HUES6 (cell line): Measurements from ENCODE around the gene GAS2L3.
A peak's percentile ranks its signal among the peaks of the same experiment; 100 is the strongest.

Source experiments
- H3K27ac ChIP-seq: 2 replicates; pipeline ENCODE4 v1.7.0; 2013; ENCODE audit warnings: low read depth, mild to moderate bottlenecking, low read length, inconsistent platforms
- H3K27me3 ChIP-seq: 2 replicates; pipeline ENCODE4 v1.6.1; 2013; ENCODE audit warnings: low read length; ENCODE audit not compliant: control insufficient read depth, insufficient read depth
- H3K36me3 ChIP-seq: 2 replicates; pipeline ENCODE4 v1.6.1; 2013; ENCODE audit warnings: low read length; ENCODE audit not compliant: control insufficient read depth, insufficient read depth
- H3K4me1 ChIP-seq: 2 replicates; pipeline ENCODE4 v1.6.1; 2013; ENCODE audit warnings: low read length; ENCODE audit not compliant: control insufficient read depth, insufficient read depth
- H3K4me3 ChIP-seq: 2 replicates; pipeline ENCODE4 v1.5.1; 2013; ENCODE audit warnings: low read depth, low read length
- H3K9ac ChIP-seq: one replicate; pipeline ENCODE4 v1.6.1; 2013; ENCODE audit warnings: mild to moderate bottlenecking, low read length
- H3K9me3 ChIP-seq: 2 replicates; pipeline ENCODE4 v1.6.1; 2013; ENCODE audit warnings: low read depth, low read length; ENCODE audit not compliant: control insufficient read depth, insufficient read depth

Gene GAS2L3

DNA sequence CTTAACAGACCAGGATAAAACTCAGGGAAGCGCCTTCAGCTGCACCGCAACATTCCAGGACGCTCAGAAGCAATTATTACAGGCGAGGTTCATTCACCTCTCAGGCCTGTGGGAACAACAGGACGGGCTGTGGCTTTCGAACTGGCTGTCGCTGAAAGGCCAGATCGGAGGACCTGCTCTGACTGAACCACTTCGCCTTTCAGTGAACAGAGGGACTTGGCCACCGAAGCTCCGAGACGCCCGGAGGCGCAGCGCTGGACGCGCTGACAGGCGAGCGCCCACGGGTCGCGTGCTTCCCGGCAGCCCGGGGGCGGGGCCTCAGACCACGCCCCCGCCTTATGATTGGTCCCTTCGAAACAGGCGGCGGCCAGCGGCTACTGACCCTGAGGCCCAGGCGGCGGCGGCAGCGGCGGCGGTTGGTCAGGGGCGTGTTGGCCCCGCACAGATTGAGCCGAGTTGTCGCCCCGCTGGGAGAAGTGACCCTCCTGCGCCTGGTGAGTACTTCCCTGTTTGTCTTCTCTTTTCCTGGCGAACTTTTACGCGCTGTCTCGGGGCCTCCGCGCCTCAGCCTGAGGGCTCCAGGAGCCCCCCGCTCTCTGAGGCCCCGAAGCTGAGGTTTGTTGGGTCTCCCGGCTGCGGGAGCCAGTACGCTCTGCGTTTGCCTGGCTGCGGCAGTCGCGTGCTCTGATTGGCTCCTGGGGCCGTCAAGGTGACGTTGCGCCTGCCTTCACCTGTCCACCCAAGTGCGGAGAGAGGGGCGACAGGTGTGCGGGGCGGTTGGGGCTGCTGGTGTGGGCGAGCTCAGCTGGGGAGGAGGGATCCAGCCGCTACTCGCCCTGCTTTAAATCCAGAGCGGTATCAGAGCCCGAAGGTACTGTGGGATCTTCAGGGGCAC is at the start of gene GAS2L3:
TSS of gene GAS2L3 (plus strand) at position 393 of the 895 bp plus-strand sequence. CDS start 21,221 bp downstream, outside the sequence.
- Histone ChIP-seq H3K9ac (peak within 1 kb of the TSS; percentile 70), H3K27ac (no peak within 1 kb of the TSS; the same call in 1 of the 2 replicates), H3K4me1 (no peaks in the 10 kb centered on the region), H3K36me3 (no peaks in the 10 kb centered on the region), H3K27me3 (peaks cover 26% of the 10 kb centered on the region), H3K9me3 (no peaks in the 10 kb centered on the region), H3K4me3 (peak within 1 kb of the TSS; percentile 83)

GRCh38 chr12:100528034-100528433 is 45.5 kb upstream of the GAS2L3 start:
- peaks cover 7% of the 10 kb centered on the region; the same call in 1 of the 2 replicates for H3K4me1 ChIP-seq
- H3K27ac ChIP-seq, result no peak overlapping the region
- H3K4me3 ChIP-seq, result no peak overlapping the region
- H3K9ac ChIP-seq, result no peak overlapping the region
- no peaks in the 10 kb centered on the region for H3K27me3 ChIP-seq
- no peaks in the 10 kb centered on the region for H3K36me3 ChIP-seq
- H3K9me3 ChIP-seq, result no peaks in the 10 kb centered on the region

DNA sequence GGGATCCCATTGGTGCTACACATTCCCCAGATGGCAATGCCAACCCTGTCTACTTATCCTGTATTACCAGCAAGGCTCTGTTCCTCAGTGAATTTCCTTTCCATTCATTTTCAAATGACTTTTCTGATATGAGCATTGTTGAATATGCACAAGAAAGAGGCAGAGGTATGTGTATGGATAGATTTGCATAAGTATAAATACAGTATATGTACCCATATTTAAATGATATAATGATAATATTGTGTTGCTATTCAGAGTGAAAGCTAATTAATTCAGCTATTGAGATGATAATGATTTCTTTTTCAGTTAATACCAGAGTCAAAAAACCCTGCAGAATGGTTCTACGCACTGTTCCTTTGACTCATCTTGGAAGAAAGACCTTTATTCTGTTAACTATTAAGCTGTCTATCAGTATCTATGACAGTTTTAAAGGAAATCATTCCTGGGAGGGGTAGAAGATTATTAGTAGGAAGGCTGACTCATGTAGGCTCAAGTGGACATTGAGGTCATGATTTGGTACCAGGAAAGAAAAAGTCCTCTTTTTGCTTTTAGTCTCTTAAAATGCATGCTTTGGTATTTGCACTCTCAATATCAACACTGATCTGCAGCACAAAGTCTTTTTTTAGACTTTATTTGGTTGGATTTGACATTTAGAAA is 44.9 kb upstream of the GAS2L3 start:
- Histone ChIP-seq H3K9me3 (no peaks in the 10 kb centered on the region), H3K27ac (no peak overlapping the region), H3K36me3 (no peaks in the 10 kb centered on the region), H3K27me3 (no peaks in the 10 kb centered on the region), H3K4me1 (peaks cover 7% of the 10 kb centered on the region; the same call in 1 of the 2 replicates), H3K9ac (no peak overlapping the region), H3K4me3 (no peak overlapping the region)

GRCh38 chr12:100529756-100530350 is 43.6 kb upstream of the GAS2L3 start:
- no peak overlapping the region for H3K4me3 ChIP-seq
- H3K9me3 ChIP-seq, result no peaks in the 10 kb centered on the region
- H3K9ac ChIP-seq, result no peak overlapping the region
- H3K27me3 ChIP-seq, result no peaks in the 10 kb centered on the region
- H3K36me3 ChIP-seq, result no peaks in the 10 kb centered on the region
- peaks cover 7% of the 10 kb centered on the region; the same call in 1 of the 2 replicates for H3K4me1 ChIP-seq
- no peak overlapping the region for H3K27ac ChIP-seq

- Histone ChIP-seq H3K36me3 (no peaks in the 10 kb centered on the region), H3K9ac (no peak overlapping the region), H3K27ac (no peak overlapping the region), H3K4me1 (peaks cover 5% of the 10 kb centered on the region; the same call in 1 of the 2 replicates), H3K9me3 (no peaks in the 10 kb centered on the region), H3K4me3 (no peak overlapping the region), H3K27me3 (no peaks in the 10 kb centered on the region)
Observed at GRCh38 chr12:100533376-100533775, 40.1 kb upstream of the GAS2L3 start.

DNA sequence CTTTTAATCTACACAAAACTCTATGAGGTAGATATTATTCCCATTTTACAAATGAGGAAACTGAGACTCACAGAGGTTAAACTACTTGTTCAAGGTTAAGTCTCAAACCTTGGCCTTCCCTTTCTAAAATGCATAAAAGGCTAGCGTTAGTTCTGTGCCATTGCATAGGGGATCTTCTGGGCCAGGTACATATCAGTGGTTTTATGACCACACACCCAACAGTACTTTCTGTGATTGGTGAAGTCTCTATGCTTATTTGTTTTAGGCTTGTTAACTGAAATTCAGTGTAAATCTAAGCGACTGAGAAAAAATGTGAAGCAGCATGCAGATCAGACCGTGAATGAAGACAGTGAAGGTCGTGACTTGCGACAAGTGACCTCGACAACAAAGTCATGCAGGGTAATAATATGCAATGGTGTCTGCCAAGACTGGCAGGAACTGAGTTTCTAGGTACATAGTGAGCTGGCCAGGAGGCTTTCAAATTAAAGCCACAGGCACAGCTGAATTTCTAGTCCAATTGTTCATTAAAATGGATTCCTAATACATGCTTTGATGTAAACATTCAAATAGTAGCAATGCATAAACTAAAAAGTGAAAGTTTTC is 38.8 kb upstream of the GAS2L3 start:
- Histone ChIP-seq H3K9ac (no peak overlapping the region), H3K4me1 (no peaks in the 10 kb centered on the region), H3K36me3 (no peaks in the 10 kb centered on the region), H3K9me3 (no peaks in the 10 kb centered on the region), H3K27ac (no peak overlapping the region), H3K27me3 (no peaks in the 10 kb centered on the region), H3K4me3 (no peak overlapping the region)

DNA sequence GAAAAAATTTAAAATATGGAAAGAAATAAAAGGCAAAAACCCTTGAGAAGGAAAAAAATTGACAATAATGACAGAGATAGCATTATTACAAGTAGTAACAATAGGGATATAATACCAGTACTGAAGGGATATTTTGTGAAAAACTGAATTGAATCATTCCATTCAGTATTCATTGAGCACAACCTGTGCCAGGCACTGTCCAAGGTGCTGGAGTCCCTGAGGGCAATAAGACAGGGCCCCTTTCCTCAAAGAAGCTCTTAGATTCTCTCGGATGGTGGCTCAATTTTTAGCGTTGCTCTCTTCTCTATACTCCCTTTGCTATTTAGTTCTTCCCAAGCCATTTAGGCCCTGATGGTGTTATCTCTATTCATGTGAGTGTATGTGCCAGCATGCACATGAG is 34.3 kb upstream of the GAS2L3 start:
- H3K9ac ChIP-seq, result no peak overlapping the region
- H3K36me3 ChIP-seq, result no peaks in the 10 kb centered on the region
- no peaks in the 10 kb centered on the region for H3K9me3 ChIP-seq
- H3K4me3 ChIP-seq, result no peak overlapping the region
- no peaks in the 10 kb centered on the region for H3K4me1 ChIP-seq
- no peak overlapping the region for H3K27ac ChIP-seq
- no peaks in the 10 kb centered on the region for H3K27me3 ChIP-seq

- no peaks in the 10 kb centered on the region for H3K9me3 ChIP-seq
- no peak overlapping the region for H3K27ac ChIP-seq
- no peaks in the 10 kb centered on the region for H3K27me3 ChIP-seq
- no peaks in the 10 kb centered on the region for H3K4me1 ChIP-seq
- no peak overlapping the region for H3K4me3 ChIP-seq
- no peak overlapping the region for H3K9ac ChIP-seq
- H3K36me3 ChIP-seq, result no peaks in the 10 kb centered on the region
Observed at GRCh38 chr12:100544165-100544564, 29.3 kb upstream of the GAS2L3 start.

GRCh38 chr12:100545092-100545491 is 28.4 kb upstream of the GAS2L3 start:
- no peaks in the 10 kb centered on the region for H3K4me1 ChIP-seq
- H3K27ac ChIP-seq, result no peak overlapping the region
- H3K27me3 ChIP-seq, result no peaks in the 10 kb centered on the region
- no peak overlapping the region for H3K9ac ChIP-seq
- no peaks in the 10 kb centered on the region for H3K9me3 ChIP-seq
- no peak overlapping the region for H3K4me3 ChIP-seq
- H3K36me3 ChIP-seq, result no peaks in the 10 kb centered on the region

- no peak overlapping the region for H3K9ac ChIP-seq
- H3K9me3 ChIP-seq, result no peaks in the 10 kb centered on the region
- no peaks in the 10 kb centered on the region for H3K4me1 ChIP-seq
- H3K27me3 ChIP-seq, result no peaks in the 10 kb centered on the region
- no peaks in the 10 kb centered on the region for H3K36me3 ChIP-seq
- no peak overlapping the region for H3K4me3 ChIP-seq
- no peak overlapping the region for H3K27ac ChIP-seq
Observed at GRCh38 chr12:100553936-100554335, 19.5 kb upstream of the GAS2L3 start.
